ENCODE data around the gene PLCD3.
A peak's percentile ranks its signal among the peaks of the same experiment; 100 is the strongest.

The PLCD3 gene

DNA sequence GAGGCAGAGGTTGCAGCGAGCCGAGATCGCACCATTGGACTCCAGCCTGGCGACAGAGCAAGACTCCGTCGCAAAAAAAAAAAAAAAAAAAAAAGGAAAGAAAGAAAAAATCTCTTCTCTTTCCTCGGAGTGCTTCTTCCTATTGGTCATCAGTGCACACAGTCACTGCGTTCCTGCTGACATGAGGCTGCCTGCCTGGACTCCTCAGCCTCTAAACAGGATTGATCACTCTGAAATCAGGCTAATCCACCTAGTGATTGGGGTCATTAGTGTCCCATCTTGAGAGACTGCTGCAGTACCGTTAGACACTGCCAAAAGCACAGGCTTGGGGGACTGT is 30.8 kb downstream of the PLCD3 start:
- DNase-seq (ENCODE audit: low read depth in 1 of 2, low spot score in 1 of 2), result no peak
- TF ChIP-seq REST (IDR thresholded peaks at IDR 0.05; ENCODE audit: insufficient replicate concordance, low read depth) (no peak), POLR2AphosphoS5 (IDR thresholded peaks at IDR 0.05; ENCODE audit: low read depth) (no peak), GABPA (IDR thresholded peaks at IDR 0.05; ENCODE audit: low read depth) (no peak), SPI1 (IDR thresholded peaks at IDR 0.05; ENCODE audit: borderline replicate concordance, low read depth) (no peak), CTCF (IDR thresholded peaks at IDR 0.05; ENCODE audit: insufficient read depth, low read length) (no peak)
- H3K27ac ChIP-seq (replicated peaks), result no peak overlapping the region

GRCh38 chr17:45098869-45099616 is 33.3 kb downstream of the PLCD3 start:
- Histone ChIP-seq H3K27ac (replicated peaks) (no peak overlapping the region), H3K27me3 (ENCODE audit: insufficient read depth, poor library complexity, severe bottlenecking) (no peaks in the 10 kb centered on the region), H3K4me3 (replicated peaks; ENCODE audit: insufficient read depth, low read length) (no peak overlapping the region)
- TF ChIP-seq CTCF (IDR thresholded peaks at IDR 0.05; ENCODE audit: insufficient read depth, low read length) (peak; percentile 95), GABPA (IDR thresholded peaks at IDR 0.05; ENCODE audit: low read depth) (no peak), POLR2AphosphoS5 (IDR thresholded peaks at IDR 0.05; ENCODE audit: low read depth) (no peak), SPI1 (IDR thresholded peaks at IDR 0.05; ENCODE audit: borderline replicate concordance, low read depth) (no peak)
- peak; percentile 38 to 87 for DNase-seq (ENCODE audit: low read depth in 1 of 2, low spot score in 1 of 2)

More for the DNA sequence above, 30.8 kb downstream of the PLCD3 start:
- Histone ChIP-seq H3K4me3 (replicated peaks; ENCODE audit: insufficient read depth, low read length) (no peak overlapping the region), H3K27me3 (ENCODE audit: insufficient read depth, poor library complexity, severe bottlenecking) (no peaks in the 10 kb centered on the region)

DNA sequence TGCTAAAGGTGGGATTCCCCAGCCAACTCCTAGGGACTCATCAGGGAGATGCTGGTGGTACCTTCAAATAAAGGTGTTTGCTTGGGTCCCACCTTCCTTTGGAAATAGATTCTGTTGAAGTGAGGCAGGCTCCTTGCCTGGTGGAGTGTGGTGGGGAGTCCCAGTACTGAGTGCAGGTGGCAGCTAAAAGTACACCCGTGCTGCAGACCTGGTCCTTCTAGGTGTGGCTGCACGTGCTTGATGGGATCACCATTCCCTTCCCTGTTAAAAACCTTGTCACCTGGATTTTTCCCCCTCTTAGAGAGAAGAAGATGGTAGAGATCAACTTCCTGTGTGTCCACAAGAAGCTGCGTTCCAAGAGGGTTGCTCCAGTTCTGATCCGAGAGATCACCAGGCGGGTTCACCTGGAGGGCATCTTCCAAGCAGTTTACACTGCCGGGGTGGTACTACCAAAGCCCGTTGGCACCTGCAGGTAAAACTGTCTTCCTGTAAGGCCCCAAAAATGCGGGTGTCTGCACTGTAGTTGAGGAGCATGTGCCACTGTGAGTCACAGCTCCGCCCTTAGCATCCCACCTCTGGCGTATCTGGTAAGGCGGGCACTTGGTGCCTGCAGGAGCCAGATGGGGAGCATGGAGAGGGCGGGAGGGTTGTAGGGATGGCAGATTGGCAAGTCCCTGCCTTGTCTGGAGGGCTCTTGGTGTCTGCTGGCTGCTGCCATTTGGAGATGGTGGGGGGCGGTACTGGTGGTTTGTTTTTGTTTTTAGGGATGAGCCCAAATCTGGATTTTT is 34.0 kb downstream of the PLCD3 start:
- no peak for DNase-seq (ENCODE audit: low read depth in 1 of 2, low spot score in 1 of 2)
- Histone ChIP-seq H3K27me3 (ENCODE audit: insufficient read depth, poor library complexity, severe bottlenecking) (no peaks in the 10 kb centered on the region), H3K4me3 (replicated peaks; ENCODE audit: insufficient read depth, low read length) (no peak overlapping the region), H3K27ac (replicated peaks) (no peak overlapping the region)
- no peak for TF ChIP-seq REST (IDR thresholded peaks at IDR 0.05; ENCODE audit: insufficient replicate concordance, low read depth)
- TF ChIP-seq GABPA (IDR thresholded peaks at IDR 0.05; ENCODE audit: low read depth), result no peak
- TF ChIP-seq POLR2AphosphoS5 (IDR thresholded peaks at IDR 0.05; ENCODE audit: low read depth), result no peak
- no peak for TF ChIP-seq SPI1 (IDR thresholded peaks at IDR 0.05; ENCODE audit: borderline replicate concordance, low read depth)
- TF ChIP-seq CTCF (IDR thresholded peaks at IDR 0.05; ENCODE audit: insufficient read depth, low read length), result no peak
